HG03460 (cell line): ENCODE measurements around the gene SCNN1G.
"Not testable (repeated sequence)": the region's sequence is repeated elsewhere in the genome, so short reads cannot be mapped to it uniquely, and the experiment has no call there.

ENCODE experiments used
- ATAC-seq: cut with Tn5 transposase; IDR thresholded peaks from one replicate; pipeline ENCODE4 v1.9.1; 2021; ENCODE audit not compliant: unreplicated experiment

Gene SCNN1G

GRCh38 chr16:23248261-23249194 lies 66.0 kb downstream of the SCNN1G start:
- ATAC-seq = no peak

GRCh38 chr16:23249830-23250229 lies 67.3 kb downstream of the SCNN1G start:
- ATAC-seq = no peak

- ATAC-seq = no peak
Measured at GRCh38 chr16:23252310-23252709, 69.8 kb downstream of the SCNN1G start.

- ATAC-seq = not testable (repeated sequence)
Measured at GRCh38 chr16:23253650-23254049, 71.1 kb downstream of the SCNN1G start.

GRCh38 chr16:23254338-23254737 lies 71.8 kb downstream of the SCNN1G start:
- ATAC-seq = no peak

- no peak for ATAC-seq
Measured at GRCh38 chr16:23255000-23255399, 72.5 kb downstream of the SCNN1G start.

- ATAC-seq = no peak
Measured at GRCh38 chr16:23256440-23256839, 73.9 kb downstream of the SCNN1G start.

GRCh38 chr16:23257682-23258081 lies 75.1 kb downstream of the SCNN1G start:
- no peak for ATAC-seq

- no peak for ATAC-seq
Measured at GRCh38 chr16:23258919-23259237, 76.3 kb downstream of the SCNN1G start.
